ENCODE measurements around the gene DSCAML1. TPM values are rescaled to one million over a fixed set of nuclear protein-coding genes. Genes with fewer than 3 reads are reported as not detected.

The DSCAML1 gene
- total RNA-seq, 1 experiment from 2014 or later = not detected

- Histone ChIP-seq H3K79me2 (ENCODE audit: insufficient read depth, low read length) (no peaks in the 10 kb centered on the region), H3K4me2 (ENCODE audit: low read length) (no peak overlapping the region), H3K9ac (ENCODE audit: low read length) (no peak overlapping the region), H3K4me3 (replicated peaks in 1 of 2; ENCODE audit: low read depth in 1 of 2, low read length in 2 of 2) (no peak overlapping the region), H2AFZ (ENCODE audit: low read depth, low read length, poor library complexity, severe bottlenecking) (no peak overlapping the region), H3K27me3 (ENCODE audit: insufficient read depth, low read length) (peaks cover 21% of the 10 kb centered on the region; the same call in 1 of the 2 replicates), H3K4me1 (ENCODE audit: control insufficient read depth in 1 of 2, insufficient read depth in 2 of 2, low read length in 2 of 2) (no peaks in the 10 kb centered on the region), H4K20me1 (ENCODE audit: insufficient read depth) (no peaks in the 10 kb centered on the region), H3K9me2 (ENCODE audit: insufficient read depth) (no peaks in the 10 kb centered on the region), H3K9me3 (ENCODE audit: control insufficient read depth in 1 of 2, insufficient read depth in 1 of 2, low read depth in 1 of 2, low read length in 2 of 2) (no peaks in the 10 kb centered on the region), H3K36me3 (ENCODE audit: control insufficient read depth in 1 of 2, insufficient read depth in 2 of 2, low read length in 2 of 2) (no peaks in the 10 kb centered on the region), H3K27ac (ENCODE audit: low read depth, low read length) (no peak overlapping the region)
- POLR2A ChIA-PET = no interaction called here
- CTCF ChIA-PET = no interaction called here
- intact Hi-C loops (cut with micrococcal nuclease) = no loop called here
- ATAC-seq (no peak), DNase-seq (ENCODE audit: low read depth, low spot score) (no peak)
- TF ChIP-seq ATF3 (IDR thresholded peaks at IDR 0.05) = no peak
- TF ChIP-seq SP1 (IDR thresholded peaks at IDR 0.05; ENCODE audit: low read depth) = no peak
- TF ChIP-seq JUND (IDR thresholded peaks at IDR 0.05) = no peak
- no peak for TF ChIP-seq CEBPB (IDR thresholded peaks at IDR 0.05; ENCODE audit: low read depth)
- no peak for TF ChIP-seq ZBTB33 (IDR thresholded peaks at IDR 0.05; ENCODE audit: extremely low read depth, insufficient replicate concordance, low read length)
- TF ChIP-seq SIN3A (IDR thresholded peaks at IDR 0.05; ENCODE audit: low read depth) = no peak
- TF ChIP-seq ZNF274 (IDR thresholded peaks at IDR 0.05; ENCODE audit: low read depth, low read length) = no peak
- TF ChIP-seq YY1 (IDR thresholded peaks at IDR 0.05; ENCODE audit: extremely low read depth, insufficient replicate concordance, low read depth, low read length) = no peak
- TF ChIP-seq EZH2phosphoT487 (IDR thresholded peaks at IDR 0.05; ENCODE audit: borderline replicate concordance) = no peak
- no peak for TF ChIP-seq SRF (IDR thresholded peaks at IDR 0.05; ENCODE audit: low read depth)
- no peak for TF ChIP-seq CTCF (IDR thresholded peaks at IDR 0.05 in 2 of 3, conservative IDR thresholded peaks at IDR 0.05 in 1 of 3; ENCODE audit: borderline replicate concordance in 1 of 3, insufficient read depth in 1 of 3, low read depth in 2 of 3, low read length in 2 of 3)
- TF ChIP-seq ZFX (IDR thresholded peaks at IDR 0.05) = no peak
- no peak for TF ChIP-seq EGR1 (IDR thresholded peaks at IDR 0.05; ENCODE audit: low read depth)
- no peak for TF ChIP-seq MAX (IDR thresholded peaks at IDR 0.05)
- TF ChIP-seq ELF1 (IDR thresholded peaks at IDR 0.05; ENCODE audit: borderline replicate concordance, low read depth) = no peak
- TF ChIP-seq TCF7L2 (IDR thresholded peaks at IDR 0.05; ENCODE audit: borderline replicate concordance, extremely low read depth, insufficient read depth, insufficient read length) = no peak
- TF ChIP-seq EZH2 (IDR thresholded peaks at IDR 0.05) = no peak
- RAD21 ChIA-PET (ENCODE audit: low non-redundant PET in 1 of 2, low total read pairs in 2 of 2, uncharacterized antibody in 2 of 2, unreplicated experiment in 2 of 2) = no interaction called here
- no TSS peak for BruUV-seq (replicated peaks)
These were observed 134.8 kb downstream of the DSCAML1 start for GRCh38 chr11:117662255-117662654.

All from HCT116 (cell line).